GM12873 (cell line): ENCODE data around the gene TMEM243.

Source experiments
- TF ChIP-seq, protein P1 (sequence below): IDR thresholded peaks from 2 replicates; pipeline ENCODE4 v1.5.1; 2012; ENCODE audit warnings: low read depth, mild to moderate bottlenecking, moderate library complexity, low read length, control low read depth; ENCODE audit not compliant: insufficient read depth; ENCODE audit errors: missing control alignments

TMEM243 gene

DNA sequence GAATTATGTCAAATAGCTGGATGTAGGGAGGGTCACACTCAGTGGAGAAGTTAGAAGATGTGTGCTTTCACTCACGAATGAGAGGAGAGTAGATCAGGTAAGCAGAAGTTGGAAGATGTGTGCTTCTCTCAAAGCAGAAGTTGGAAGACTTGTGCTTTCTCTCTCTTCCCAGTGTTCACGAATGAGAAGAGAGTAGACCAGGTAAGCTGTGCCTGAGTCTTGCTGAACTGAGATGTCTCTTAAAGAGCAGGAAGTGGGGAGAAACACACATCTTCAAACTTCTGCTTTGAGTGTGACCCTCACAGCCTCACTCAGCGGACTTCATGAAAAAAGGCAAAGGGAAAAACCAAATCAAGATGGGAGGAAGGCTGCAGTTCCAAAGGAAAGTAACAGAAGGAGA is 7.0 kb upstream of the TMEM243 start:
- TF ChIP-seq, protein P1, sequence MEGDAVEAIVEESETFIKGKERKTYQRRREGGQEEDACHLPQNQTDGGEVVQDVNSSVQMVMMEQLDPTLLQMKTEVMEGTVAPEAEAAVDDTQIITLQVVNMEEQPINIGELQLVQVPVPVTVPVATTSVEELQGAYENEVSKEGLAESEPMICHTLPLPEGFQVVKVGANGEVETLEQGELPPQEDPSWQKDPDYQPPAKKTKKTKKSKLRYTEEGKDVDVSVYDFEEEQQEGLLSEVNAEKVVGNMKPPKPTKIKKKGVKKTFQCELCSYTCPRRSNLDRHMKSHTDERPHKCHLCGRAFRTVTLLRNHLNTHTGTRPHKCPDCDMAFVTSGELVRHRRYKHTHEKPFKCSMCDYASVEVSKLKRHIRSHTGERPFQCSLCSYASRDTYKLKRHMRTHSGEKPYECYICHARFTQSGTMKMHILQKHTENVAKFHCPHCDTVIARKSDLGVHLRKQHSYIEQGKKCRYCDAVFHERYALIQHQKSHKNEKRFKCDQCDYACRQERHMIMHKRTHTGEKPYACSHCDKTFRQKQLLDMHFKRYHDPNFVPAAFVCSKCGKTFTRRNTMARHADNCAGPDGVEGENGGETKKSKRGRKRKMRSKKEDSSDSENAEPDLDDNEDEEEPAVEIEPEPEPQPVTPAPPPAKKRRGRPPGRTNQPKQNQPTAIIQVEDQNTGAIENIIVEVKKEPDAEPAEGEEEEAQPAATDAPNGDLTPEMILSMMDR, result no peak

DNA sequence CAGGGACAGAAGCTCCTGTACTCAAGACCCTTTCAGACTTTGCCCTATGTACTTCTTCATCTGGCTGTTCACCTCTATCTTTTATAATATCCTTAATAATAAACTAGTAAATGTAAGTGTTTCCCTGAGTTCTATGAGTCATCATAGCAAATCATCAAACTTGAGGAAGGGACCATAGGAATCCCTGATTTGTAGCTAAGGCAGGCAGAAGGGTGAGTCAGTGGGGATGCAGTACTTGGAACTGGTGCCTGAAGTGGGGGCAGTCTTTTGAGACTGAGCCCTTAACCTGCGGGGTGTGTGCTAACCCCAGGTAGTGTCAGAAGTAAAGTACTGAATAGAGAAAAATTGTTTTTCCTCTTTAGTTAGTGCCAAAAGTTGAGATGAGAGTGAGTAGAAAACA is 6.2 kb upstream of the TMEM243 start:
- TF ChIP-seq, protein P1, result no peak

DNA sequence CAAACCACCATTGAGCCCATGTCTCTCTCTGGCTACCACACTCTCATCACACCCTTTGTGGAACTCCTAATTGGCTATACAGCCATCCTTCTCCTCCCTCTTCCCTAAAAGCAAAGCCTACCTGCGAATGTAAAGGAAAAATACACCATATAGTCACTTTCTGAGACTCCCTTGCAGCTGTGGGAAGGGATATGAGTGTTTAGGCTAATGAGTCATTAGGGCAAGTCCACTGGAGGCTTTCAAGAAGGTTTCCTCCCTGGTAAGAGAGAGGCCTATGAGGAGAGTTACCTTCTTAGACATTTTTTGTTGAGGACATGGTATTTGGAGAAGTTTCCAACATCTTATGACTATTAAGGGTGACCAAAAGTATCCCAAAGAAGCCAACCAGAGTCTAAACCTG is 4.1 kb upstream of the TMEM243 start:
- TF ChIP-seq, protein P1, result no peak

DNA sequence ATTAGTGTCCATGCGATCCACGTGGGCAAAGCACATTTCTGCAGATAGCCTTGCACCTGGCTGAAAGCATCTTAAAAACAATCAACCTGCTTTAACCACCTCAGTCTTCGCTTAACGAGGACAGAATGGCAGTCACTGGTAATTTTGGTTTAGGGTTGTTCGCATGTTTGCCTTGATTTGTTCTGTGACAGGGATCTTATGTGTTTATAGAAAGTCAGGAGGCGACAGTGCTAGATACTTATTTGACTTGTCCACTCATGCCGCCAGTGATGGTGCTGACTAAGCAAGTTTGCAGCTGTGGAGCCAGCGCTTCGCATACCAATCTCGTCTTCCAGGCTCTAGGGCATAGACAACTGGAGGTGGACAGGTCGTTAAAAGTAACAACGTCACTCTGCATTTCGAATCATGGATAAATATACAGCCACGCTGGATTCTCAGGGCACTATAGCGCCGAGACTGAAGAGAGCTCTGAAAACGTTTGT is 1.2 kb upstream of the TMEM243 start:
- TF ChIP-seq, protein P1, result no peak

DNA sequence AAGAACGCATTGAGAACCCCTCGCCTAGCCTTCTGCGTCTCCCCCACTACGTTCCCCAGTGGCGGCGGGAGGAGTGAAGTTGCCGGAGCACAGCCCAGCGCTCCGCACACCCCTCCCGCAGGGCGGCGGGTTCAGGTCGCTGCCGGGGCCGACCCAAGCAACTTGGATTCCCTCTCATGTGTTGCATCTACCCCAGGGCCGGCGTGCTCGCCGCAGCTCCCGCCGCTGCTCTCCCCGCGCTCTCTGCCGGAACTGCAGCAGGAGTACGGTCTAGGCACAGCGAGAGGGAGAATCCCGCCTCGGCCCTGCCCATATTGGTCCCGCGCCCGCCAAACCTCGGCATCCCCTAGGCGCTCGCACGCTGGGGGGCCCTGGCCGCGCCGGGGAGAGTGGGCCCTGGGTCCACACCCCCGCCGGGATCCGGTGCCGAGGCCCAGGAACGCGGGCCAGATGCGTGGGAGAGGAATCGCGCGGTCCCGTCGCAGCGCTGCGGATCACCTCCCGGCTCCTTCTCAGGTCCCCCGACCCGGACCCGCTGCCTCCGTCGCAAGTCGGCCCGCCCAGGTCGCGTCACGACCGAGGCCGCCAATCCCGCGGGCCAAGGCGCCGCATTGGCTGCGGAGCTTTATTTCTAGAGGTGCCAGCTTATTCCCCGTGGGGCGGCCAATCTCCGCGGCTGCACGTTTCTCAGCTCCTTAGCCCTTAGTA is 648 bp upstream of the TMEM243 start:
- TF ChIP-seq, protein P1, result no peak

DNA sequence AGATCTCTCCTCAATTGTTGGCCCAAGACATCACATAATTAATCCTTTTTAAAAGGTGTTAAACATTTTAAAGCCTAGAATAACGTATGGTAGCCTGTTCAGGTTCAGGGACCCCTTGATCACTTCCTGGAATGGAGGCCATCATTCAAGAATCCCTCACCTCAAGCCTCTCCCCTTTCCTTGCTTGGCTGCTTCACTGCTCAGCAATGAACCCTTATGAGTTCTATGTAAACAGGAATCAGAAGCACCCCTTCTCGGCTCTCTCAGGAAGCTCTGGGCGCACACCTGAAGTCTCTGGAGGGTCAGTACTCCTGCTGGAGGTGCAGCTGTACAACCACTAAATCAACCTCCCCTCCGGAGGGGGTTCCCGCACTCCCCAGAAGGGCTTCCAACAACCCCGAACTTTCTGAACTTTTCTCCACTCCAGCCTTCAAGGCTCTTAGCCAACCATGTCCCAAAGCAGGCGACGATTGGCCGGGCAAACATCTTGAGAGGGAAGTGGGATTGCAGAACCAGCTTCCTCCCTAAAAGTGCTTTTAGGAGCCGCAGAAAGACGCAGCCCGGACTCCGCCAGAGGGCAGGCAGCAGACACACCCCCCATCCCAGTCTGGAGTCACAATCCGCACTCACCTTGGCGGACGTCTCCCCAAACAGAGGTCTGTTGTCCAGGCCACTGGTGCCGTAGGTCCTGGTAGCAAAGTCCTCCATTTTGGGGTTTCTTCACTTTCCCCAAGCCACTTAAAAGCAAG is 562 bp downstream of the TMEM243 start:
- TF ChIP-seq, protein P1, result peak; percentile 25

DNA sequence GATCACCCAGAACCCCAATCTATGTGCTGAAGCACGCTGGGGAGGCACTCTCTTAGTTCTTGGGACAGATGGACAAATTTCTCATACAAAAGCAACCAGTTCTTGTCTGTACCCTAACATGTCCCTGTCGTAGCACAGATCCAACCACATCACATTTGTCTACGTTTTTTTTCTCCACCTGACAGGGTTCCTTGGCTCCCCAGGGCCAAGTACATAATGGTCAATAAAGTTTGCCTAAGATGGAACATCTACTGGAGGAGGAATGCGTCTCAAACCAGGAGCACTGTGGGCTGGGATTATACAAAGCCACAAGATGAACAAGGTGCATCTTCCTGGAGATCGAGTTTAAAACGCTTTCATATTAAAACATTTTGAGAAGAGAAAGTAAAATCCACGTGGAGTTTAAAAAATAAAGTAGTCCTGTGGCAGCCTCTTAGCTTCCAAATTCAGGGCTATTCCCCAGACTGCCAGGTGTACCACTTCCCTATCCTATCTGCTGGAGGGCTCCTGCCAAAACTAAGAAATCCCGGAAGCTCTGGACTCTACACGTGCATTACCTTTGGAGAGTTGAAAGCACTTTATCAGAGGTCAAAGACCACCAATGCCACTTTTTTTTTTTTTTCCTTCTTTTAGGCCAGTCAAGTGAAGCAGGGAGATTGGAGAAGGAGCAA is 1.4 kb downstream of the TMEM243 start:
- TF ChIP-seq, protein P1, result no peak
